ENCODE data around the gene PRAME. TPM values are rescaled to one million over a fixed set of nuclear protein-coding genes. Genes with fewer than 3 reads are reported as not detected.

The PRAME gene
- total and polyA plus RNA-seq, 2 donors (not counting 3 experiments of a cell fraction or from before 2014, with no cell fraction given), result 0.07 TPM; not detected in 1

GRCh38 chr22:22526125-22526912, 32.7 kb downstream of the PRAME start:
- Histone ChIP-seq H3K27ac (ENCODE audit: insufficient read depth, low read depth, low read length) (no peak overlapping the region), H3K36me3 (ENCODE audit: control insufficient read depth in 2 of 2, extremely low read depth in 1 of 2, insufficient read depth in 2 of 2, low read length in 2 of 2) (no peaks in the 10 kb centered on the region), H3K9me1 (replicated peaks; ENCODE audit: control insufficient read depth, extremely low read depth, insufficient read depth, low read length) (no peaks in the 10 kb centered on the region), H2AFZ (ENCODE audit: low read depth, low read length) (no peak overlapping the region), H3K4me1 (ENCODE audit: control insufficient read depth, extremely low read depth, insufficient read depth, low read length) (no peaks in the 10 kb centered on the region), H3K79me2 (ENCODE audit: control insufficient read depth, insufficient read depth, low read length) (no peaks in the 10 kb centered on the region), H3K27me3 (ENCODE audit: control insufficient read depth in 2 of 2, insufficient read depth in 2 of 2, low read length in 2 of 2) (peaks cover 0 to 5% of the 10 kb centered on the region in 2 experiments), H3K9ac (replicated peaks; ENCODE audit: extremely low read depth, insufficient read depth, low read length) (no peak overlapping the region), H3K4me3 (replicated peaks in 1 of 3; ENCODE audit: insufficient read depth in 1 of 3, low read depth in 1 of 3, low read length in 3 of 3) (no peak overlapping the region), H3K4me2 (ENCODE audit: insufficient read depth, low read length) (no peak overlapping the region), H3K9me3 (replicated peaks; ENCODE audit: control insufficient read depth, insufficient read depth, low read length) (no peaks in the 10 kb centered on the region), H4K20me1 (replicated peaks; ENCODE audit: control insufficient read depth, extremely low read depth, insufficient read depth, low read length) (no peaks in the 10 kb centered on the region)
- dilution Hi-C loops (cut with MboI; ENCODE audit: extremely low pct_ligation_motif_present, low sequenced_read_pairs), result no loop called here
- no peak for DNase-seq (ENCODE audit: low read depth, low spot score)
- BruUV-seq (replicated peaks), result no TSS peak
- CTCF ChIA-PET, result no interaction called here
- POLR2A ChIA-PET, result no interaction called here
- no peak for FAIRE-seq
- TF ChIP-seq EZH2 (IDR thresholded peaks at IDR 0.05; ENCODE audit: borderline replicate concordance, low read depth, low read length, severe bottlenecking) (no peak), MAX (IDR thresholded peaks at IDR 0.05; ENCODE audit: insufficient read depth, insufficient read length) (no peak), GATA2 (IDR thresholded peaks at IDR 0.05; ENCODE audit: insufficient read depth, insufficient read length, low read depth, low read length) (no peak)
- intact Hi-C loops (cut with micrococcal nuclease), result no loop called here

GRCh38 chr22:22523494-22523893, 35.6 kb downstream of the PRAME start:
- Histone ChIP-seq H4K20me1 (replicated peaks; ENCODE audit: control insufficient read depth, extremely low read depth, insufficient read depth, low read length) (no peaks in the 10 kb centered on the region), H2AFZ (ENCODE audit: low read depth, low read length) (no peak overlapping the region), H3K9ac (replicated peaks; ENCODE audit: extremely low read depth, insufficient read depth, low read length) (no peak overlapping the region), H3K4me3 (replicated peaks in 1 of 3; ENCODE audit: insufficient read depth in 1 of 3, low read depth in 1 of 3, low read length in 3 of 3) (no peak overlapping the region), H3K27me3 (ENCODE audit: control insufficient read depth in 2 of 2, insufficient read depth in 2 of 2, low read length in 2 of 2) (peaks cover 0 to 5% of the 10 kb centered on the region in 2 experiments), H3K27ac (ENCODE audit: insufficient read depth, low read depth, low read length) (no peak overlapping the region), H3K79me2 (ENCODE audit: control insufficient read depth, insufficient read depth, low read length) (no peaks in the 10 kb centered on the region), H3K9me3 (replicated peaks; ENCODE audit: control insufficient read depth, insufficient read depth, low read length) (no peaks in the 10 kb centered on the region), H3K4me1 (ENCODE audit: control insufficient read depth, extremely low read depth, insufficient read depth, low read length) (peaks cover 5% of the 10 kb centered on the region), H3K4me2 (ENCODE audit: insufficient read depth, low read length) (no peak overlapping the region), H3K9me1 (replicated peaks; ENCODE audit: control insufficient read depth, extremely low read depth, insufficient read depth, low read length) (no peaks in the 10 kb centered on the region), H3K36me3 (ENCODE audit: control insufficient read depth in 2 of 2, extremely low read depth in 1 of 2, insufficient read depth in 2 of 2, low read length in 2 of 2) (no peaks in the 10 kb centered on the region)
- ChIA-PET POLR2A (no interaction called here), CTCF (no interaction called here)
- no peak for TF ChIP-seq GATA2 (IDR thresholded peaks at IDR 0.05; ENCODE audit: insufficient read depth, insufficient read length, low read depth, low read length)
- TF ChIP-seq POLR2AphosphoS5 (IDR thresholded peaks at IDR 0.05; ENCODE audit: insufficient read depth, low read depth, low read length), result no peak
- no peak for TF ChIP-seq JUN (IDR thresholded peaks at IDR 0.05; ENCODE audit: borderline replicate concordance, insufficient read depth, insufficient read length, low read depth)
- TF ChIP-seq EZH2 (IDR thresholded peaks at IDR 0.05; ENCODE audit: borderline replicate concordance, low read depth, low read length, severe bottlenecking), result no peak
- TF ChIP-seq MAX (IDR thresholded peaks at IDR 0.05; ENCODE audit: insufficient read depth, insufficient read length), result no peak
- TF ChIP-seq FOS (IDR thresholded peaks at IDR 0.05; ENCODE audit: borderline replicate concordance, insufficient read depth, low read length), result no peak
- FAIRE-seq, result no peak
- DNase-seq (ENCODE audit: low read depth, low spot score), result no peak
- dilution Hi-C loops (cut with MboI; ENCODE audit: extremely low pct_ligation_motif_present, low sequenced_read_pairs) (no loop called here), intact Hi-C loops (cut with micrococcal nuclease) (no loop called here)
- no TSS peak for BruUV-seq (replicated peaks)

All from endothelial cell of umbilical vein (primary cell).